ENCODE measurements around the gene MYL6B.

- TF ChIP-seq, protein P1, sequence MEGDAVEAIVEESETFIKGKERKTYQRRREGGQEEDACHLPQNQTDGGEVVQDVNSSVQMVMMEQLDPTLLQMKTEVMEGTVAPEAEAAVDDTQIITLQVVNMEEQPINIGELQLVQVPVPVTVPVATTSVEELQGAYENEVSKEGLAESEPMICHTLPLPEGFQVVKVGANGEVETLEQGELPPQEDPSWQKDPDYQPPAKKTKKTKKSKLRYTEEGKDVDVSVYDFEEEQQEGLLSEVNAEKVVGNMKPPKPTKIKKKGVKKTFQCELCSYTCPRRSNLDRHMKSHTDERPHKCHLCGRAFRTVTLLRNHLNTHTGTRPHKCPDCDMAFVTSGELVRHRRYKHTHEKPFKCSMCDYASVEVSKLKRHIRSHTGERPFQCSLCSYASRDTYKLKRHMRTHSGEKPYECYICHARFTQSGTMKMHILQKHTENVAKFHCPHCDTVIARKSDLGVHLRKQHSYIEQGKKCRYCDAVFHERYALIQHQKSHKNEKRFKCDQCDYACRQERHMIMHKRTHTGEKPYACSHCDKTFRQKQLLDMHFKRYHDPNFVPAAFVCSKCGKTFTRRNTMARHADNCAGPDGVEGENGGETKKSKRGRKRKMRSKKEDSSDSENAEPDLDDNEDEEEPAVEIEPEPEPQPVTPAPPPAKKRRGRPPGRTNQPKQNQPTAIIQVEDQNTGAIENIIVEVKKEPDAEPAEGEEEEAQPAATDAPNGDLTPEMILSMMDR (IDR thresholded peaks at IDR 0.05), result no peak
- no peak for TF ChIP-seq POLR2A (IDR thresholded peaks at IDR 0.05)
These were observed 51.9 kb downstream of the MYL6B start for GRCh38 chr12:56204275-56204674.
